Mesodermal cell (in vitro differentiated cells): Measurements from ENCODE around the gene NEGR1.

Source experiments
- H3K27ac ChIP-seq: 2 replicates; pipeline ENCODE4 v1.7.0; 2013; ENCODE audit warnings: mild to moderate bottlenecking, low read depth, low read length, moderate library complexity; ENCODE audit not compliant: severe bottlenecking
- H3K36me3 ChIP-seq: 2 replicates; pipeline ENCODE4 v1.7.1; 2013; ENCODE audit warnings: mild to moderate bottlenecking, low read length, moderate library complexity; ENCODE audit not compliant: control insufficient read depth, insufficient read depth
- H3K4me1 ChIP-seq: one replicate; pipeline ENCODE4 v1.7.1; 2013; ENCODE audit warnings: mild to moderate bottlenecking, low read length; ENCODE audit not compliant: insufficient read depth, control insufficient read depth, poor library complexity, severe bottlenecking
- H3K4me3 ChIP-seq: 2 replicates; pipeline ENCODE4 v1.7.0; 2013; ENCODE audit warnings: low read length, control low read depth, mild to moderate bottlenecking; ENCODE audit not compliant: insufficient read depth, poor library complexity, severe bottlenecking; ENCODE audit errors: extremely low read depth
- H3K9me3 ChIP-seq: 2 replicates; pipeline ENCODE4 v1.7.1; 2013; ENCODE audit warnings: mild to moderate bottlenecking, low read length, moderate library complexity; ENCODE audit not compliant: control insufficient read depth
- WGBS, 2 experiments: methylation state at CpG; one replicate each; pipeline ENCODE4 v1.1.5; 2013; ENCODE audit warnings: missing lambda C conversion rate in 2 of 2; ENCODE audit not compliant: insufficient coverage in 2 of 2; 5-methylcytosine and 5-hydroxymethylcytosine counted together

Gene NEGR1

DNA sequence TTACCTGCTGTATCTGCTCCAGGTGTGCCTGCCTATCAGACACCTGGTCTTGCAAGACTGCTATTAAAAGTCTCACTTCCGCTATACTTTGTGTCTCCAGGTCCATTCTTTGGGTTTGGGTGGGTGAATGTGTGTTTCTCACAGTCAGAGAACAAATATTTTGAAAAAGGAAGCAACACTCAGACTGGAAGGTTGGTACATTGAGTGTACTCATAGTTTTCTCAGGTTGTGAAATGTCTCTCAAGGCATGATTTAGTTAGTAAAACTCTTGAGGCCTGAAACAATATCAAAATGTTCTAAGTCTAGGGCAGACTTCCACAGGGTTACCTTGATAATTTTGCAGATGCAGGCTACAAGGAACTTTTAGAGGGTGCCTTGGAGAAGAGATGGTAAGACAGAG, 771.6 kb downstream of the NEGR1 start:
- Histone ChIP-seq H3K4me3 (no peak overlapping the region), H3K4me1 (no peaks in the 10 kb centered on the region), H3K9me3 (peaks cover 4% of the 10 kb centered on the region), H3K27ac (no peak overlapping the region), H3K36me3 (no peaks in the 10 kb centered on the region)
- 86% methylated on average over 1 of the region's 1 CpG; no CpG with 5 or more reads in 1 of the 2 experiments for WGBS, 2 experiments

- H3K9me3 ChIP-seq, result peaks cover 4% of the 10 kb centered on the region
- no peak overlapping the region for H3K4me3 ChIP-seq
- no peaks in the 10 kb centered on the region for H3K4me1 ChIP-seq
- WGBS, 2 experiments, result 76 to 88% methylated on average over 2 of the region's 4 CpGs
- H3K36me3 ChIP-seq, result no peaks in the 10 kb centered on the region
- no peak overlapping the region for H3K27ac ChIP-seq
Observed at GRCh38 chr1:71509051-71509595, 773.2 kb downstream of the NEGR1 start.

DNA sequence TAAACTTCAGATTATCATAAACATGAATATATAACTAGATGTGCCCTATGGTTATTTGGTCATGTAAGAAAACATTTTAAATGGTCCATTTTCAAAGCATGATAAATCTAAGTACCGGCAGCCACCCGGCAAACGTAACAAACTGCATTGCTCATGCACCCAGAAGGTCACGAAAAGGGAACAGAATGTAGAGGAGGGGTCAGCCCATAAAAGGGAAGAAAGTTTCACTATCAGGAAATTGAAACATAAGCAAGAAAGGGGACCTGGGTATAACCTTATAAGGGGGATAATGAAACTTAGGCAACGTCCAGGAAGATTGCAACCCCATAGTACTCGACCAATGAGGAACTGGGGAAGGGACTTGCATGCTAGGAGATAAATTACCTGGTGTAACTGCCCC, 780.3 kb downstream of the NEGR1 start:
- no peaks in the 10 kb centered on the region for H3K4me1 ChIP-seq
- H3K9me3 ChIP-seq, result no peaks in the 10 kb centered on the region
- no peaks in the 10 kb centered on the region for H3K36me3 ChIP-seq
- H3K4me3 ChIP-seq, result no peak overlapping the region
- 81 to 82% methylated on average over 6 of the region's 6 CpGs for WGBS, 2 experiments
- H3K27ac ChIP-seq, result no peak overlapping the region

DNA sequence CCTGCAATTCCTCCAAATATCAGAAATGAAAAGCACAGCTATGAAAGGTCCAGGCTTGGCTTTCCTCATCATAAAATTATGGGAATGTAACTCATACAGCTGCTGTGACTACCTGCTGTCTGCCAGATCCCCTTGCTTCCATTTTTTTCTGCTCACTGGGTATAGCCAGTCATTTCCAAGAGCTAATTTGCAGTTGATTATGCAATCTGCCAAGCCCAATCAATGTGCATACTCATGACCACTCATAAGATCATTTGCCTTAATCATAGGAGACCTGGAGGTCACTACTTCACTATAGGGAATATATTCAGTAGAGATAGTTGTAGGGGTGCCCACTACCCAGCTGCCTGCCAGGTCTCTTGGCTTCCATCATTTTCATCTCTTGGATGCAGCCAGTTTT, 783.8 kb downstream of the NEGR1 start:
- H3K27ac ChIP-seq, result no peak overlapping the region
- H3K9me3 ChIP-seq, result no peaks in the 10 kb centered on the region
- H3K4me3 ChIP-seq, result no peak overlapping the region
- no peaks in the 10 kb centered on the region for H3K4me1 ChIP-seq
- no peaks in the 10 kb centered on the region for H3K36me3 ChIP-seq

GRCh38 chr1:71494163-71494562, 788.2 kb downstream of the NEGR1 start:
- no peak overlapping the region for H3K27ac ChIP-seq
- H3K36me3 ChIP-seq, result no peaks in the 10 kb centered on the region
- H3K4me1 ChIP-seq, result no peaks in the 10 kb centered on the region

GRCh38 chr1:71492298-71493041, 789.9 kb downstream of the NEGR1 start:
- 75 to 100% methylated on average over 1 to 2 of the region's 7 CpGs for WGBS, 2 experiments
- H3K4me3 ChIP-seq, result no peak overlapping the region

More at GRCh38 chr1:71494163-71494562, 788.2 kb downstream of the NEGR1 start:
- Histone ChIP-seq H3K9me3 (no peaks in the 10 kb centered on the region), H3K4me3 (no peak overlapping the region)

GRCh38 chr1:71490432-71490831, 791.9 kb downstream of the NEGR1 start:
- Histone ChIP-seq H3K9me3 (no peaks in the 10 kb centered on the region), H3K36me3 (no peaks in the 10 kb centered on the region), H3K27ac (no peak overlapping the region), H3K4me1 (no peaks in the 10 kb centered on the region), H3K4me3 (no peak overlapping the region)
- WGBS, 2 experiments, result 87 to 89% methylated on average over 3 to 4 of the region's 5 CpGs

More at GRCh38 chr1:71492298-71493041, 789.9 kb downstream of the NEGR1 start:
- no peaks in the 10 kb centered on the region for H3K4me1 ChIP-seq
- H3K27ac ChIP-seq, result no peak overlapping the region
- no peaks in the 10 kb centered on the region for H3K9me3 ChIP-seq
- H3K36me3 ChIP-seq, result no peaks in the 10 kb centered on the region

DNA sequence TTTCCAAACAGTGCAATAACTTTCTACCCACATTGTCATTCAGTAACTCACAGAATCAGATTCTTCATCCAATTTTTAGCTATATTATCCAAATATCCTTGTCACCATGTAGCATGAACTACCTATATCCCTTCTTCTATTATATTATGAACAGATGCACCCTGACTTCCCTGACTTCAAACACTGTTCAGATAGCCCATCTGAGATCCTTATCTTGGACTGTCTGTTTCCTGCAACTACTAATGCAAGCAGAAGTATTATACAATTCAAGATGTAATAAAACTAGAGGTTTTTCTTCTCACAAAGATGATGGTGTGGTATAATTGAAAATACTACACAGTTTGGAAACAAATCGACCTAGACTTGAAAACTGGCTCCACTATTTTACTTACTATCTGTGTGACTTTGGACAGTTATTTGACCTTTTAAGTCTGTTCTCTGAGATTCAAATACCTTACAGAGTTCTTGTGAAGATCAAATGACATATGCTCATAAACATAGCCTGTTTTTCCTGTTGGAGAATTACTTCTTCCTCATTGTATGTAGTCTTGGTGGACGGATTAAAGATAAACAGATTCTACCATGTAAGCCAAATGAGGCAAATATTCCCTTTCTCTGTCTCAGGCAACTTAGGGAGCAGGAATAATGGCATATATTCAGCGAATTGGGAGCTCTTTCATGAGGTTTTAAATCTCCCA, 793.6 kb downstream of the NEGR1 start:
- 100% methylated on average over 1 of the region's 3 CpGs; no CpG with 5 or more reads in 1 of the 2 experiments for WGBS, 2 experiments

GRCh38 chr1:71473331-71473730, 809.0 kb downstream of the NEGR1 start:
- H3K9me3 ChIP-seq, result no peaks in the 10 kb centered on the region
- WGBS, 2 experiments, result no CpG with 5 or more reads among the region's 2 CpGs

More for the DNA sequence above, 793.6 kb downstream of the NEGR1 start:
- Histone ChIP-seq H3K27ac (no peak overlapping the region), H3K9me3 (no peaks in the 10 kb centered on the region), H3K4me1 (no peaks in the 10 kb centered on the region), H3K4me3 (no peak overlapping the region), H3K36me3 (no peaks in the 10 kb centered on the region)

DNA sequence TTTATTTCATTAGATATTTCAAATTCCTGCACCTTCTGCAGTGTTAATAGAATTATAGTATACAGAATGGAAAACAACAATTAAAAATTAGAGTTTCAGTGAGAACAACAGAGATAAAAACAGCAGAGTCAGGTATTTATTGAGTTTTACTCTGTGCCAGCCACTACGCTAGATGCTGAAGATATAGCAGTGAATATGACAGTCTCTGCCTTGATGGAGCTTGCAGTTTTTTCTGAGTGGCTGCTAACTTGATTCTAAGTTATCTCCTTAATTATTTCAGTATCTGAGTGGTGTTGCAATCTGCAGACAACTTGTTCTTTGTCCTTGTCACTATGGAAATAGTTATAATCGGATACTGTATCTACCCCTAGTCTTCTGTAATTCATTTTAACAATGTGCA, 817.2 kb downstream of the NEGR1 start:
- Histone ChIP-seq H3K36me3 (no peaks in the 10 kb centered on the region), H3K4me3 (no peak overlapping the region), H3K4me1 (no peaks in the 10 kb centered on the region), H3K9me3 (no peaks in the 10 kb centered on the region), H3K27ac (no peak overlapping the region)
- WGBS, 2 experiments, result 83 to 100% methylated on average over 1 of the region's 2 CpGs

More at GRCh38 chr1:71473331-71473730, 809.0 kb downstream of the NEGR1 start:
- no peak overlapping the region for H3K4me3 ChIP-seq
- no peaks in the 10 kb centered on the region for H3K4me1 ChIP-seq
- H3K27ac ChIP-seq, result no peak overlapping the region
- H3K36me3 ChIP-seq, result no peaks in the 10 kb centered on the region

DNA sequence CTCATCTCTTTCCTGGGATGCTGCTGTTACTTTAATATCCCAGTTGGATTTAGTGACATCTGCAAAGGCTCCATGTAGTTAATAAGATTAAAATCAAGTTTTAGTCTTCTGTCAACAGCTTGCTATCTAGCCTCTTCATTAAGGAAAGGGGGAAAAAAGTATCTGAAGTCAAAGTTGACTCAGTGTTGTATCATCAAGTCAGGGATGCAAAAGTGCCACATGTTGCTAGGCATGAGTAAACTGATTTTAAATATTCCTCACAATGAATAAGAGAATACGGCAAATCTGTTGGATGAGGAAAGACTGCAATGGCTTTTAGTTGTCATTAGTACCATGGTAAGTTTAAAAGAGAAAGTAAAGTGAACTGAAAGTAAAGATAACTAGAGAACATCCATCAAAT, 818.3 kb downstream of the NEGR1 start:
- Histone ChIP-seq H3K27ac (no peak overlapping the region), H3K9me3 (no peaks in the 10 kb centered on the region), H3K4me3 (no peak overlapping the region), H3K36me3 (no peaks in the 10 kb centered on the region), H3K4me1 (no peaks in the 10 kb centered on the region)
- no CpG with 5 or more reads among the region's 1 CpG for WGBS, 2 experiments
